Measurements from ENCODE around the gene RASGRF1.

RASGRF1 gene

DNA sequence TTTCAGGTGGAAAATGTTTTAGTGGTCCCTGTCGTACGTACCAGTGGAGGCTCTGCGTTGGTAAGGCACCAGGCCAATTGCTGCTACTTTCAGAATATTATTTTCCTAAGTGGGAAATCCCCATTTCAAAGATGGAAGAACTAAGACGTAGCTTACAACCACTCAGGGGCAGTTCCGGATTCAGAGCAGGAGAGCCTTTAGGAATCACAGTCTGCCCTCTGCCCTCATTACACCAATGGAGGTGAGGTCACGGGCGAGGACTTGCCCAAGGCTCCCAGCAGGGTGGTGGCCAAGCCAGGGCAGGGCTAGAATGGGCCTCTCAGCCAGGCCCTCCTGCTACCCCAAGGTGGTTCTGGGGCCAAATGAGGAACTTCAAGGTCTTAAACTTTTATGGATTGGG lies 72.6 kb downstream of the RASGRF1 start:
- Mint-ChIP-seq H3K9me3 (no peaks in the 10 kb centered on the region), H3K4me3 (no peak overlapping the region), H3K36me3 (ENCODE audit: low read depth) (no peaks in the 10 kb centered on the region), H3K27me3 (ENCODE audit: low read depth) (peaks cover 19% of the 10 kb centered on the region), H3K4me1 (no peaks in the 10 kb centered on the region), H3K27ac (no peak overlapping the region)
- TF ChIP-seq, protein P1, sequence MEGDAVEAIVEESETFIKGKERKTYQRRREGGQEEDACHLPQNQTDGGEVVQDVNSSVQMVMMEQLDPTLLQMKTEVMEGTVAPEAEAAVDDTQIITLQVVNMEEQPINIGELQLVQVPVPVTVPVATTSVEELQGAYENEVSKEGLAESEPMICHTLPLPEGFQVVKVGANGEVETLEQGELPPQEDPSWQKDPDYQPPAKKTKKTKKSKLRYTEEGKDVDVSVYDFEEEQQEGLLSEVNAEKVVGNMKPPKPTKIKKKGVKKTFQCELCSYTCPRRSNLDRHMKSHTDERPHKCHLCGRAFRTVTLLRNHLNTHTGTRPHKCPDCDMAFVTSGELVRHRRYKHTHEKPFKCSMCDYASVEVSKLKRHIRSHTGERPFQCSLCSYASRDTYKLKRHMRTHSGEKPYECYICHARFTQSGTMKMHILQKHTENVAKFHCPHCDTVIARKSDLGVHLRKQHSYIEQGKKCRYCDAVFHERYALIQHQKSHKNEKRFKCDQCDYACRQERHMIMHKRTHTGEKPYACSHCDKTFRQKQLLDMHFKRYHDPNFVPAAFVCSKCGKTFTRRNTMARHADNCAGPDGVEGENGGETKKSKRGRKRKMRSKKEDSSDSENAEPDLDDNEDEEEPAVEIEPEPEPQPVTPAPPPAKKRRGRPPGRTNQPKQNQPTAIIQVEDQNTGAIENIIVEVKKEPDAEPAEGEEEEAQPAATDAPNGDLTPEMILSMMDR (IDR thresholded peaks at IDR 0.05; ENCODE audit: unreplicated experiment in 3 of 3), result no peak

DNA sequence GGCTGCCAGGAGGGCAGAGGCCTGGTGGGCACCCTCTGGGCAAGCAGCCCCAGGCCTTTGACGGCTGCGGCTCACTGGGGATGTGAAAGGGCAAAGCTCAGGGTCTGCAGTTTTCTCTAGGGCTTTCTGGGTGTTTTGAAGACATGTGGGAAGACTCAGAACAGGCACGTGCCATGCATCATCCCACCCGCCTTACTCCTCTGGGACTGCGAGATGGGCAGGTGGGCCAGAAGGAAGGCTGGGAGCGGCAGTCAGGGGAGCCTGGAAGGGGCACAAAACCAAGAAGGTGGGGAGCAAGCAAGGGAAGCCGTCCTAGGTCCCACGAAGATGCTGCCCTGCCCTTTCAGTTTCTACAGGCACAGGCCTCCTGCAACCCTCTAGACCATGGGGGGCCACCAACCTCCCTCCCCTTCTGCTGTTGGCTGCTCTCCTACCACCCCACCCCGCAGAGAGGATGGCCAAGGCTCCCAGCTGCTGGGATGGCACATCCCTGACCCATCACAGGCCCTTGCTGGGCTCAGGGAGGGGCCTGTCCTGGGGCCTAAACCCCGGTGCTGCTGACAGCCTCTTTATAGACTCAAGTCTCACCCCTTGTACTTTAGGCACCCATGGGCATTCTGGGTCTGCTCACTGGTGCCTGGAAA lies 73.9 kb downstream of the RASGRF1 start:
- H3K9me3 Mint-ChIP-seq, result no peaks in the 10 kb centered on the region
- no peaks in the 10 kb centered on the region for H3K36me3 Mint-ChIP-seq (ENCODE audit: low read depth)
- peaks cover 19% of the 10 kb centered on the region for H3K27me3 Mint-ChIP-seq (ENCODE audit: low read depth)
- TF ChIP-seq, protein P1 (IDR thresholded peaks at IDR 0.05; ENCODE audit: unreplicated experiment in 3 of 3), result no peak
- no peaks in the 10 kb centered on the region for H3K4me1 Mint-ChIP-seq
- H3K27ac Mint-ChIP-seq, result no peak overlapping the region
- no peak overlapping the region for H3K4me3 Mint-ChIP-seq

DNA sequence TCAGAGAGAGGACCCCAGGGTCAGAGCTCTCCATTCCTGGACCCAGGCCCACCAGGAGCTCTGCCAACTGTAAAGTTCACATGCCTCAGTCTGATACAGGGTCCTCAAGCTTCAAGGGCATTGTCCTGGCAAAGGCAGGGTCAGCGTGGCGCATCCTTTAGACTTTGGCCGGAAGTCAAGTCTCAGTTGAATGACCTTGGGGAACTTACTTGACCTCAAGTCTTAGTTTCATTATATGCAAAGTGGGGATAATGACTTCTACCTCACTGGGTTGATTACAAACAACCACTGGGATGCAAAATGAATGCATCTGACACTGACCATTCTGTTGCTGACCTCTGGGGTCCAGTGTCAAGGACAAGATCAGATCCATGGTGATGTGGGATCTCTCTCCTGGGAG lies 75.2 kb downstream of the RASGRF1 start:
- TF ChIP-seq, protein P1 (IDR thresholded peaks at IDR 0.05; ENCODE audit: unreplicated experiment in 3 of 3), result no peak
- Mint-ChIP-seq H3K4me3 (no peak overlapping the region), H3K9me3 (no peaks in the 10 kb centered on the region), H3K36me3 (ENCODE audit: low read depth) (no peaks in the 10 kb centered on the region), H3K27ac (no peak overlapping the region), H3K27me3 (ENCODE audit: low read depth) (peaks cover 17% of the 10 kb centered on the region), H3K4me1 (no peaks in the 10 kb centered on the region)

DNA sequence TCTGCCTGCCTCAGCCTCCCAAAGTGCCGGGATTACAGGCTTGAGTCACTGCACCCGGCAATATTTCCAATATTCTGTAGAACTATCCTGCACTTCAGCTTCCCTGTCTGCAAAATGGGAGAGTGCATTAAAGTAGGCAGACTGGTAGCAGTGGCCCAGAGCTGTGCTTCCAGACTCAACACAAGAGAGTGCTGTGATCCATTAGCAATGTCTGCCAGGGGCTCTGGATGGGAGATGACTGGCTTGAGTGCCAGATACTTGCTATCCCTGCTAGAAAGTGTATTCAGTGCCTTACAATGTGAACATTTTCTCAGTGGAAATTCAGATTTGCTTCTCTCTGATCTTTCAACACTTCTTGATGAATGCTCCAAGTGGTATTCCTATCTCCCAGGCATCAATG lies 80.3 kb downstream of the RASGRF1 start:
- Mint-ChIP-seq H3K27ac (no peak overlapping the region), H3K4me3 (no peak overlapping the region), H3K4me1 (peaks cover 14% of the 10 kb centered on the region), H3K27me3 (ENCODE audit: low read depth) (peaks cover 12% of the 10 kb centered on the region), H3K36me3 (ENCODE audit: low read depth) (no peaks in the 10 kb centered on the region), H3K9me3 (no peaks in the 10 kb centered on the region)
- TF ChIP-seq, protein P1 (IDR thresholded peaks at IDR 0.05; ENCODE audit: unreplicated experiment in 3 of 3), result no peak

DNA sequence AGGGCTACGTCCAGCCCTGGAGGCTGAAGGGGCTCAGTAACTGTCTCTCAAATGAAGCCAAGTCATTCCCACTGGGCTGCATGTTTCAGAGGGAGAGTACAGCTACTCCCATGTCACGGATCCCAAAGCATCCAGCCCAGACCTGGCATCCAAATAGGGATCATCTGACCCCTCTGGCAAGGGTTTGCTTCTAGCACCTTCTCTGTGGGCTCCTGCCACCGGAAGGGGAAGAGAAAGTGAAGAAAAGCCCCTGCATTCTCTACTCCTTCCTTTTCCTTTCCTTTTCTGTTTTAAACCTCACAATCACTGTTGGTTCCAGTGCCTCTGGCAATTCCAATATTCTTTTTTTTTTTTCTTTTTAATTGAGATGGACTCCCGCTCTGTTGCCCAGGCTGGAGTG lies 81.2 kb downstream of the RASGRF1 start:
- Mint-ChIP-seq H3K9me3 (no peaks in the 10 kb centered on the region), H3K36me3 (ENCODE audit: low read depth) (no peaks in the 10 kb centered on the region), H3K4me3 (no peak overlapping the region), H3K27ac (no peak overlapping the region), H3K27me3 (ENCODE audit: low read depth) (peaks cover 12% of the 10 kb centered on the region), H3K4me1 (peaks cover 17% of the 10 kb centered on the region)
- TF ChIP-seq, protein P1 (IDR thresholded peaks at IDR 0.05; ENCODE audit: unreplicated experiment in 3 of 3), result no peak

DNA sequence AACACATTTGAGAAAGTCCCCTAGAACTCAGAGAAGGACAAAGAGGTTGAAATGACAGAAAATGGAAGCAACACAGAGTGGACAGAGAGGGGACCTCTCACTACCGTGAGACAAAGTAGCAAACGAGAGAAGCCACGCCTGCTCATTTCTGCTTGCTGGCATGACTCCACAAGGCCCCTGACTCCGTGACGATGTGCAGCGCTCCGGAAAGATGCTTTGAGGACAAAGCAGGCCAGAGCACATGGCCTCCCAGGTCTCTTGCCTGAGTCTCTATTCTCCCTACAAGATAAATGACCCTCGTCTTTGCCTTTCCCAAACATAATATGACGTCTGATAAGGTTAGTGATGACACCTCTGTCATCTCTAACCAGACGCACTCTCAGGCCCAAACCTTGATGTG lies 81.9 kb downstream of the RASGRF1 start:
- Mint-ChIP-seq H3K36me3 (ENCODE audit: low read depth) (no peaks in the 10 kb centered on the region), H3K4me3 (no peak overlapping the region), H3K4me1 (peaks cover 17% of the 10 kb centered on the region), H3K27me3 (ENCODE audit: low read depth) (peaks cover 12% of the 10 kb centered on the region), H3K9me3 (no peaks in the 10 kb centered on the region), H3K27ac (no peak overlapping the region)
- TF ChIP-seq, protein P1 (IDR thresholded peaks at IDR 0.05; ENCODE audit: unreplicated experiment in 3 of 3), result no peak

Measured in nephron (organoid).